ENCODE measurements around the gene SLC50A1. TPM values are rescaled to one million over a fixed set of nuclear protein-coding genes. Genes with fewer than 3 reads are reported as not detected.
"Not testable (repeated sequence)": the region's sequence is repeated elsewhere in the genome, so short reads cannot be mapped to it uniquely, and the experiment has no call there.

The SLC50A1 gene
- total RNA-seq, 2 donors from 2014 or later = 12.2 to 13.0 TPM

DNA sequence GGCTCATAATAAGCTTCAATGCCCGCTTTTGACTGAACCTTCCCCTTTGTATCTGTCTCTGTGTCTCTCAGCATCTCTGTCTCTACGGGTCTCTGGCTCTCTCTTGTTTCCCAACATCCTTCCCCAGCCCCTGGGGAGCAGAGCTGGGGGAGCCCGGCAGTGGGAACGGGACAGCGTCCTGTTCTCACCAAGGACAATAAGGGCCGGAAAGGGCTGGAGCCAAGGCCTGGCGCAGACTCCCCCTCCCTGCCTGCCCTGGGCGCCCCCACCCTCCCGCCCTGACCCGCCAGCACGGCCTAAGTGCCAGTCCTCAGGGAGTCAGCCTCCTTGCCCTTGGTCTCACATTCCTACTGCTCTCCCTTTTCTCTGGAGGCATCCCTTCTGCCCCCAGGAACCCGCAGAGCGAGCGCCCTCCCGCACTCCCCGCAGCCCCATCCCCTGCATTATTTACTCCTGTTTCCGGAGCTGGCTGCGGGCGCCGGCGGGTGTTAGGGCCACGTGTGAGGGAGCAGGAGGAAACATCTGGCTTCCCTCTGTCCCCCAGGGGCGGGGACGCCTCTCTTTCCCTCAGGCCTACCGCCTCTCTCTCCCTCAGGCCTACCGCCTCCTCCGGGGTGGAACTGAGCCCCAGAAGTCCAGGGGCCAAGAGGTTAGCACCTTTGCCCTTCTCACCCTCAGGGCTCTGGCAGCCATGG is 31.0 kb downstream of the SLC50A1 start:
- ATAC-seq = peak; percentile 64 to 71
- intact Hi-C loops (cut with DNase I) = loop anchor here (1.0 to 2.0 kb wide), 2 partner anchors 74 to 75 kb away; no protein-coding TSS in a partner anchor
- DNase-seq = peak; percentile 84

DNA sequence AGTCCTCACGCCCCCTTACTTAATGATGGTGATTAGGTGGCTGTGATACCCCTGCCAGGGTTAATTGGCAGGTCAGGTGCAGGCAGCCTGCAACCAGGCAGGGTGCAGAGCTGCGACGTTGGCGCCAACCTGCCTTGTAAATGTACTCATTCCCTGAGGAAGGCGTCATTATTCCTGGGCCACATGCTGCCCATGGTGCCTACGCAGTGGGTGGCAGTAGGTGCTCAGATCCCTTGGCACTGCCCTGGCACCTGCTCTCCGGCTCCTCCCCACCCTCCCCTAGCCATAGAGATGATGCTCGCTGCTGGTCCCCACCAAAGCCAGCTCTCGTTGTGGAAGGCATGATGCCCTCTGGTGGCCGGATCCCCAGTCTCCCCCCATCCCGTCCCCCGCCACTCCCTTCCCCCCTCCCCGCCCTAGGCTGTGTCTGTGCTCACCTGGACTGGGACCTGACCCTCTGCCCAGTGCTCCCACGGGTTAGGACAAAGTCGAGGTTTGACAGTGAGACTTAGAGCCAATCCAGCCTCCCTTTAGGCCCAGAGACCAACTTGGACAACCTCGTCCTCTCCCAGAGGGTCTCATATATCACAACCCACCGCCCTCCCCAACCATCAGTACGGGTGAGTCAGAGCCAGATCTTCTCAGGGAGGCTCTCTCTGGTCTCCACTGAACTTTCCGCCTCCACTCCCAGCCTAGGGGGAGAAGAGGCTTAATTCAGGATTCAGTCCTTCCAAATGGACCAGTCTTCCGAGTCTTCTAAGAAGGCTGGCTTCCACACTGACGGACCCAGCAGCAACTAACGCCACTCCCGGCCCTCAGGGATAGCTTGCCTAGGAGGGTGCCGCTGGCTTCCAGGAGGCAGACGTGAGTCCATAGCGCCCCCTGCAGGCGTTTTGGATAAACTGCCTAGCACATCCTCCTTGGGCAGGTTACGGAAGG is 31.8 kb downstream of the SLC50A1 start:
- intact Hi-C loops (cut with DNase I) = loop anchor here (1.0 to 2.0 kb wide), 2 partner anchors 75 to 76 kb away; no protein-coding TSS in a partner anchor
- peak; percentile 93 for DNase-seq
- peak; percentile 75 to 83 for ATAC-seq

DNA sequence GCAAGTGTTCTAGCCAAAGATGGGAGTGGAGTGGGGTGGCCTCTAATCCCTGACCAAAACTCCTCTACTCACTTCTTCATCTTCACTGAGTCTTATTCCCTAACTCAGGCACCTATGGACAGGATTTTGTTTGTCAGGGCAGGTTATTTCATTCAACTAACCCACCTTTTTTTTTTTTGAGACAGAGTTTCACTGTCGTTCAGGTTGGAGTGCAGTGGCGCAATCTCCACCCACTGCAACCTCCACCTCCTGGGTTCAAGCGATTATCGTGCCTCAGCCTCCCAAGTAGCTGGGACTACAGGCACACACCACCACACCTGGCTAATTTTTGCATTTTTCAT is 32.4 kb downstream of the SLC50A1 start:
- intact Hi-C loops (cut with DNase I); DNase-seq; ATAC-seq: not testable (repeated sequence)

DNA sequence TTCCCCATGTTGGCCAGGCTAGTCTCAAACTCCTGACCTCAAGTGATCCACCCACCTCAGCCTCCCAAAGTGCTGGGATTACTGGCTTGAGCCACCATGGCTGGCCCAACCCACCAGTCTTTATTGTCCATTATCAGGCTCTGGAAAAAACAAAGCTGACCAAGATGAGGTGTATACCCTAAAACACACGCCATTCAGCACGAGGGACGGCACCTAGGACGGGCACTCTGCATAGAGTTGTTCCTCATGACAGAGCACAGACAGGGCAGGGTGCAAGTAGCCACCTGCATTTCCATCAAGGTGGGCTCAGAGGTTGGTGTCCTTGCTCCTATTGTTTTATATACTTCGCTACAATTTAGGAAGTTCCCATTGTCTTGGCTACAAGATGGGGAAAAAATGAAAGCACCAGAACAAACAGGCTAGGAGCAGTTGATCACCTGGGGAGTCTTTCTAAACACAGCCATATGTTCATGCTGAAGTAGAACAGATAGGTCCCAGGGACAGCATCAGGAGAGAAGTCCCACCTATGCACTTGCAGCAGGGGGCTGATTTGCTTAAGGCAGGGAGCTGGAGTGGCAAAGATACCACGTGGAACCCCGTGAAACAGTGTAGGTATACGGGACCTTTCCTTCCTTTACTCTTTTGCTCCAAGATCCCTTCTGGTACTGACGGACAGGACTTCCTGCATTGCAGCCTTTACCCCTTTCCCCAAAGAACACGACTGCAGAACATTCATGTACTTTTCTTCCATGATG is 33.0 kb downstream of the SLC50A1 start:
- intact Hi-C loops (cut with DNase I) = no loop called here
- no peak for DNase-seq
- no peak for ATAC-seq

DNA sequence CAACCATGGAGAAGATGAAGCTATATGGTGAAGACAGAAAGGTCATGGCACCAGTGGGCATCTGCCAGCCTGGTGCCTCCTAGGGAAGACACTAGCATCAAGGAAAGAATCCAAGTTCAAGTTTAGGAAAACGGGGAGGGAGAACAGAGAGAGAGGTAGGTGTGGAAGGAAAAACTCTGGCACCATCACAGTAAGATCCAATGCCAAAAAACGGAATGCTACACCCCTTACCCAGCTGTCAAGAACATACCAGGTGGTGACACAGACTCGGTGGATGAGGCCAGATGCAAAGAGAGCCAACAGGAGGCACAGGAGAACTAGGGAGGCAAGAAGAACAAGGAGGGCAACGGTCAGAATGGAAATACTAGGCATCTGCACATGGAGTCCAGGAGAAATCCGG is 33.9 kb downstream of the SLC50A1 start:
- DNase-seq = no peak
- intact Hi-C loops (cut with DNase I) = no loop called here
- no peak for ATAC-seq

DNA sequence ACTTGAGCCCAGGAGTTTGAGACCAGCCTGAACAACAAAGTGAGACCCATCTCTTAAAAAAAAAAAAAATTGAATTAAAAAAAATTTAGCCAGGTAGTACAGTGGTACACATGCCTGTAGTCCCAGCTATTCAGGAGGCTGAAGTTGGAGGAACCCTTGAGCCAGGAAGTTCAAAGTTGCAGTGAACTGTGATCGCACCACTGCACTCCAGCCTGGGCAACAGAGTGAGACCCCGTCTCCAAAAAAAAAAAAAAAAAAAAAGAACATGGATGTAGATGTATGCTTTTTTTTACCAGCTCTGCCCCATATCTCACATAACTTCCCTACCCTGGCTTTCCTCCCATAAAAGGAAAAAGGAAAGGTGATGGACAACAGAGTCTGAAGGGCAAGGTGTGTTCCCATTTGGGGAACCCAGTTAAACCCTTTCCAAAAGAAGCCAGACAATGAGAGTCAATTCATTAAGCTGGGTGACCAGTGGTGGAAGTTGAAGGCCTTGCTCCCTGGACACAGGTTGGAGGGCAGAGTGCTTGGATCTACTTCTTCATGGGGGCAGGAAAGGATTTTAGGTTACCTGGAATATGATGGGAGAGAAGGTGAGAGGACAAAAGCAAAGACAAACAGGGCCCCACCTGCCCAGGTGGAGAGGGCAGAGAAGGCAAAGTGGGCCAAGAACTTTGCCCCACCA is 34.6 kb downstream of the SLC50A1 start:
- intact Hi-C loops (cut with DNase I) = no loop called here
- ATAC-seq (no peak), DNase-seq (no peak)

DNA sequence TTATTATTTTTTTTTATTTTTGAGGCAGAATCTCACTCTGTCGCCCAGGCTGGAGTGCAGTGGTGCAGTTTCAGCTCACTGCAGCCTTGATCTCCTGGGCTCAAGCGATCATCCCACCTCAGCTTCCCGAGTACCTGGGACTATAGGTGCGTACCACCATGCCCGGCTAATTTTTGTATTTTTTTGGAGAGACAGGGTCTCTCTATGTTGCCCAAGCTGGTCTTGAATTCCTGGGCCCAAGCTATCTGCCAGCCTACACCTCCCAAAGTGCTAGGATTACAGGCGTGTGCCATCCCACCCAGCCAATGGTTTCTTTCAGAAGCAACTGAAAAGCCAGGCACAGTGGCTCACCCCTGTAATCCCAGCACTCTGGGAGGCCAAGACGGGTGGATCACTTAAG is 35.2 kb downstream of the SLC50A1 start:
- ATAC-seq = no peak
- intact Hi-C loops (cut with DNase I) = no loop called here
- no peak for DNase-seq

DNA sequence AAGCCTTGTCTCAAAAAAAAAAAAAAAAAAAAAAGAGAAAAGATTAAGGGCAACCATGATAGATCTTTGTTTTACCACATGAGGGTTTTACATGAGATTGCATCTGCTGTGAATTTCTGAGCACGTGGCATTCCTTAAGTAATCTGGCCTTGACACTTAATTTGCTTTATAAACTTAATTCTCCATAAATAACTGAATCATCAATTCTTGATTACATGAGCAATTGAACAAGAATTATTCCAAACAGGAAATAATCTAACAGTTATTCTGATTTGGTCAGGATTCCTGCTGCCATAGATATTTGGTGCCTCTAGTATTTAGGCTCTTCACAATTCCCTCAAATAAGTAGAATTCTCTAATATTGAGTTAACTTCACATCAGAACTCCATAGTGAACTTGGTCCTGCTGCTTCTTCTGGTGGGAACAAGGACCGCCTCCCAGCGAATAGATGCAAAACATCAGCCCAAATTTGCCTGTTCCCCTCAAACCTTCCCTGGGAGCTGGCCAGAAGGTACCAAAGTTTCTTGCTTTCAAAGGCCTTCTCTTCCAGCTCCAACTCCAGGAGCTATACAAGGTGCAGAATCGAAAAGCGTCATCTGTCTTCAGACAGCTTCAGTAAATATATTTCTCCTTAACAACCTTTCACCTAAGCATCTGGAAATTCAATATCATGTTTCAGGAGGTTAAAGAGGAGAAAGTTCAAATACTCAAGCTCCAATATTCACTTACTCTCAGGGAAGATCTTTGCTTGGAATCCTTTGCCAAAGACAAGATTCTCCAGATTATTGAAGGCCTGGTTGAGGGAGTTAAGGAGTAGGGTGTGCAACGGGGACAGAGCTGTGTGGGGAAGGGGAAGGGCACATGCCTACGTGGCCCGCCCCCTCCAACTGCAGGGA is 36.4 kb downstream of the SLC50A1 start:
- ATAC-seq (peak in 1 of 2 donors; percentile 30), DNase-seq (no peak)
- intact Hi-C loops (cut with DNase I) = no loop called here

DNA sequence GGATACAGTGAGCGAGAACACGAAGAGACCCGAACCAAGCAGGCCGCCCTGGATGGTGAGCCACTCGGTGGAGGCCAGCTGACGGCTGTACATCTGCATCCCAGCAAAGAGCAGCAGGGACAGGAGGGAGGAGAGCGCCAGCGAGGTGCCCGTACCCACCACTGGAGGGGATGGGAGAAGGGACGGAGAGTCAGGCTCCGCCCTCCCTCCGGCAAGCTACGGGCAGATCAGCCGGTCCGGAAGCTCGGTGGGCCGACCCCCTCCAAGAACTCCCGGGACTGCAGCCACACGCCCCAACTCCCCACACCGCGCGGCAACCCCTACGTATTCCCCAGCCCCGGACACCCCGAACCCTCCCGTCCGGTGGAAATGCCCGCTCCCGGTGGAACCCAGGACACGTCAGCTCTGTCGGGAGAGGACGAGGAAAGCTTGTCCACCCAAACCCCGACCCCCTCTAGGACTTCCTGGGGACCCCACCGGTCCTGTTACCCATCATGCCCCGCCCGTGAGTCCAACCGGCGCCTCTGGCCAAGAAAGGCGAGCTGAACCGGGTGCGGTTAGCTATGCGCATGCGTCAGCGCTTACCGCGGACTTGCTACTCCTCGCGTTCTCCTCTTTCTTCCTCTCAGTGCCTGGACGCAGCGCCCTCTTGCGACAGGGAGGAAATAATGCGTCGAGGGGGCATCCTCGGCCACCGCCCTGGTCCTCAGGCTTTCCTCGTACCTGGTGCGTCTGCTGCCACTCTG is 37.3 kb downstream of the SLC50A1 start, which contains the start of gene KRTCAP2:
Gene KRTCAP2, minus strand, starts transcription at position 573 of the 746 bp plus-strand sequence. Its CDS starts 80 bp downstream, at position 493.
- intact Hi-C loops (cut with DNase I) = no loop called here
- ATAC-seq = peak; percentile 87 to 93
- peak; percentile 97 for DNase-seq

DNA sequence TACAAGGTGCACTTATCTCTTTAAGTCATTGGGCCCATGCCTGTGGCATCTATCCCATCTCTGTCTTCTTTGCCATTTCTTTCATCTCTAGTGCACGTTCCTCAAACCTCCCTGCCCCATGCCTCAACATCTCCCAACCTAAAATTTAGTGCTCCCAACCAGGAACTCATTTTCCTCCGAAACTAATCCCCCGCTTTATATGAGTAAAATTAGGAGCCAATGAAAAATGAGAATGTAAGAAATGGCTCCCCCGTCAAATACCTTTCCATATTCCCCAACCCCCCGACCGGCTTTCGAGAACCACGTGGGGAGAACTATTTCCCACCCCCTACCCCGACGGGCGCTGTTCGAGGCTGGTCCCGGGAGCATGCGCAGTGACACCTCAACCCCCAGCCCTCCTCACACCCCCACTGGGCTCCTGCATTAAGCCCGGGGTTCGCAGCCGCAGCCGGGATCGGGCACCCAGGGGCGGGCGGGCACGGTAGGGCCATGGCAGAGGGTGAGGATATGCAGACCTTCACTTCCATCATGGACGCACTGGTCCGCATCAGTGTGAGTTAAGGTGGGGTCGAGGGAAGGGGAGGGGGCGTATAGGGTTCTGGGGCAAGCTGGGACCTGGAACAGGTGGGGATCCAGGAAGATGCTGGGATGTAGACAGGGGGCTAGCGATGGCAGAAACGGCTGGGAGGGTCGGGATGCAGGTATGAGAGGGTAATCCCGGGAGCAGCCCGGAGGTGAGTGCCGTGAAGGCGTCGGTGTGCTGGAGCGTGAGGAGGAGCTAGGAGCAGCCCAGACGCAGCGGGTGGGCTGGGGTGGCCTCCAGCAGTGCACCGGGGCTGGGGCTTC is 38.0 kb downstream of the SLC50A1 start, which contains the start of gene TRIM46:
Gene TRIM46, plus strand, starts transcription at position 372 of the 846 bp plus-strand sequence. Its CDS starts 118 bp downstream, at position 490.
- no peak for DNase-seq
- intact Hi-C loops (cut with DNase I) = no loop called here
- ATAC-seq = peak in 1 of 2 donors; percentile 5

DNA sequence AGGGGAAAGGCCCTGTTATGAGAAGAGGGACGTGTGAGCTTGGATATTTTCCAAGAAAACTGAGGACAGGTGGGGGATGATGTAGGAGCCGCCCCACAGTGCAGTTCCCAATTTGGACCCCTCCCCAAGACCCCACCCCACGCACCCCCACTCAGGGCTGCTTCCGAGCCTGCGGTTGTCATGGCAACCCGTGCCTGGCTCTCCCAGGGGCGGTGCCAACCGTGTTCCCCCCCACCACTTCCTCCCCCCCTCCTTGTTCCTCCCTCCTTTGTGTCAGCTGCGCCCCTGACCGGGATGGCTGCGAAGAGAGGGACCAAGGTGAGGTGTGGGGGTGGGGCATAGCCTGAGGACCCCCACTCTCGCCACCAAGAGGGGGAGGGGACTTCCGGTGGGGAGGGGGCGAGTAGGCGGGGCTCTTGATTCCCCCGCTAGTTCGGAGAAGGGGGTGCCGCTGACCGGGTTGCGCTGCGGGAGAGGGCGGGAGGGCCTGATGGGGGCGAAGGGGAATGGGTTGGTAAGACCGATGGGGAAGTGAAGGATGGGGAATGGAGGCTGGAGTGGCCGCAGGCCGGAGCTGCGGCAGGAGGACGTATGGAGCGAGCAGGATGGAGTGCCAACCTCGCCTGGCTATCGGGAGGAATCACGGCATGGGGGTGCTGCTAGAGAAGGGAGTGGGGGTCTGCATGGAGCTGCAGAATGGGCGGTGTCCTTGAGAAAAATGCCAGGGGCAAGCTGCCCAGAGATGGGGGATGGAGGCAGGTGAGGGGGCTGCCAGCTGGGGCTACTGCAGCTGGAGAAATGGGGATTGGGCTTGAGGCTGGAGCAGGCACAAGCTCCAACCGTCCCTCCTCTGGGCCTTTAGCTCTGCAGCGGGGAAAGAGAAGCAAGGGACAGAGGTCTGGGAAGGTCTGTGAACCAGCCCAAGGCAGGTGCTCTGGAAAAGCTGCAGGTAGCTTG is 39.0 kb downstream of the SLC50A1 start:
- DNase-seq = peak; percentile 55
- no peak for ATAC-seq
- intact Hi-C loops (cut with DNase I) = no loop called here

DNA sequence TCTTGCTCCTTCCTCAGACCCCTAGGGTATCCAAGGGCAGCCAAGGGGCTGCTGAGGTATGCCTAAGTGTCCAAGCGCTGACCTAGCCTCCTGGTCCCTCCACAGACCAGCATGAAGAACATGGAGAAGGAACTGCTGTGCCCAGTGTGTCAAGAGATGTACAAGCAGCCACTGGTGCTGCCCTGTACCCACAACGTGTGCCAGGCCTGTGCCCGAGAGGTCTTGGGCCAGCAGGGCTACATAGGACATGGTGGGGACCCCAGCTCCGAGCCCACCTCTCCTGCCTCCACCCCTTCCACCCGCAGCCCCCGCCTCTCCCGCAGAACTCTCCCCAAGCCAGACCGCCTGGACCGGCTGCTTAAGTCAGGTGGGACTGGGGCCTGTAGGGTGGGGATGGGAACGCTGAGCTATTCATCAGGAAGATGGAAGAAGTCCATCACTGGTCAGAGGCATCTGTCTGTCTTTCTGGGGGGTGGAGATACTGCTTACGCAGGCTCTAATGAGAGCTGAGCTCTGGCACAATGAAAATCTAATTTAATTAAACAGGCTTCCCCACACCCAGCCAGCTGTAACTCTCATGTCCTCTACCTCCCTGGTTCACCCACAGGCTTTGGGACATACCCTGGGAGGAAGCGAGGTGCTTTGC is 39.8 kb downstream of the SLC50A1 start:
- DNase-seq = no peak
- intact Hi-C loops (cut with DNase I) = no loop called here

DNA sequence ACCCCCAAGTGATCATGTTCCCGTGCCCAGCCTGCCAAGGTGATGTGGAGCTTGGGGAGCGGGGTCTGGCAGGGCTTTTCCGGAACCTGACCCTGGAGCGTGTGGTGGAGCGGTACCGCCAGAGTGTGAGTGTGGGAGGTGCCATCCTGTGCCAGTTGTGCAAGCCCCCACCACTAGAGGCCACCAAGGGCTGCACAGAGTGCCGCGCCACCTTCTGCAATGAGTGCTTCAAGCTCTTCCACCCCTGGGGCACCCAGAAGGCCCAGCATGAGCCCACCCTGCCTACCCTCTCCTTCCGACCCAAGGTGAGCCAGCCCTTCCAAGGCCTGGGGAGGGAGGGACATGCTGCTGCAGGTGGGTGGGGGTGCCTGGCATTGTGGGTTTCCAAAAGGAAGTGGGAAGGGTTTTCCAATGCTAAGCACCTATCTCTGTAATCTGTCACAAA is 40.3 kb downstream of the SLC50A1 start:
- DNase-seq = no peak
- ATAC-seq = no peak
- intact Hi-C loops (cut with DNase I) = no loop called here

More for the DNA sequence above, 39.8 kb downstream of the SLC50A1 start:
- ATAC-seq = no peak

DNA sequence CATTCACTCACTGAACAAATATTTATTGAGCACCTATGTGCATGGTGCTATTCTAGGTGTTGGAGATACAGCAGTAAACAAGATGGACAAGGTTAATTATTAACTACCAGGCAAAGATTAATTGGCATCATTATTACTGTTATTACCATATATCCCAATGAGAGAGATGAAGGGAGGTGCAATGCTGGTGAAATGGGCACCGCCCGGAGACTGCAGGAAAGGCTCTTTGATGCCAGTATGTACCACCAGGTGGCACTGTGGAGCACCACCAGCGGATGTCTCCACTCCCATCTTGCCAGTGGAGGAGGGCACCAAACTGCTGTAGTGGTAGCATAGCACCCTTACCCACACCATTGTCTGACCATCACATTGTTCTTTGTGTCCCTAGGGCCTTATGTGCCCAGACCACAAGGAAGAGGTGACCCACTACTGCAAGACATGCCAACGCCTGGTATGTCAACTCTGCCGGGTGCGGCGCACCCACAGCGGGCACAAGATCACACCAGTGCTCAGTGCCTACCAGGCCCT is 41.0 kb downstream of the SLC50A1 start:
- DNase-seq (peak; percentile 89), ATAC-seq (peak; percentile 41 to 47)
- intact Hi-C loops (cut with DNase I) = no loop called here

Measured in left cardiac atrium (tissue), 4 donors.